SU-DHL-6 (cell line): ENCODE results near the gene CARMIL1.

Source experiments
- H2AFZ ChIP-seq: fragments of 200-600 bp; sonication (generic); 2 replicates; pipeline ENCODE4 v1.6.1; 2014; ENCODE audit warnings: low read depth, mild to moderate bottlenecking, moderate library complexity, mixed read lengths, antibody characterized with exemption, low read length; ENCODE audit not compliant: severe bottlenecking
- H3F3A ChIP-seq: fragments of 200-600 bp; shearing (Covaris generic); 2 replicates; pipeline ENCODE4 v1.6.0; 2016; ENCODE audit warnings: antibody characterized with exemption, mild to moderate bottlenecking; ENCODE audit not compliant: insufficient read depth
- H3K27ac ChIP-seq: fragments of 200-600 bp; sonication (generic); 2 replicates; pipeline ENCODE4 v1.5.1; 2016; ENCODE audit warnings: low read depth, mild to moderate bottlenecking, low read length, moderate library complexity, mixed read lengths
- H3K27me3 ChIP-seq: fragments of 200-600 bp; sonication (generic), shearing (Covaris generic); 2 replicates; pipeline ENCODE4 v1.6.0; 2014; ENCODE audit warnings: mild to moderate bottlenecking, low read length
- H3K36me3 ChIP-seq: fragments of 200-600 bp; sonication (generic); 2 replicates; pipeline ENCODE4 v1.6.1; 2014; ENCODE audit warnings: mild to moderate bottlenecking, low read length, mixed read lengths
- H3K4me2 ChIP-seq: fragments of 300-600, 200-600 bp; shearing (Covaris generic), sonication (generic); 2 replicates; pipeline ENCODE4 v1.6.0; 2014; ENCODE audit warnings: low read length, low read depth, mild to moderate bottlenecking; ENCODE audit not compliant: poor library complexity, severe bottlenecking
- H3K4me3 ChIP-seq: fragments of 200-600 bp; sonication (generic); 2 replicates; pipeline ENCODE4 v1.5.1; 2014; ENCODE audit warnings: antibody characterized with exemption, low read length, mild to moderate bottlenecking, mixed read lengths; ENCODE audit not compliant: insufficient read depth, poor library complexity, severe bottlenecking
- H3K79me2 ChIP-seq: fragments of 200-600 bp; sonication (generic); 2 replicates; pipeline ENCODE4 v1.6.1; 2014; ENCODE audit warnings: mild to moderate bottlenecking, low read length, moderate library complexity; ENCODE audit not compliant: insufficient read depth
- H3K9ac ChIP-seq: fragments of 200-600 bp; sonication (generic); 2 replicates; pipeline ENCODE4 v1.7.0; 2014; ENCODE audit warnings: mild to moderate bottlenecking, low read length
- H3K9me2 ChIP-seq: fragments of 200-600 bp; sonication (generic); replicated peaks from 2 replicates; pipeline ENCODE4 v1.6.1; 2014; ENCODE audit warnings: low read length; ENCODE audit not compliant: insufficient read depth
- H3K9me3 ChIP-seq: fragments of 200-600 bp; sonication (generic); 2 replicates; pipeline ENCODE4 v1.6.1; 2014; ENCODE audit warnings: low read length, mixed read lengths; ENCODE audit not compliant: insufficient read depth
- H4K20me1 ChIP-seq: fragments of 200-600 bp; sonication (generic); 2 replicates; pipeline ENCODE4 v1.6.1; 2014; ENCODE audit warnings: low read depth, mild to moderate bottlenecking, antibody characterized with exemption, low read length, moderate library complexity, mixed read lengths
- CTCF ChIP-seq: fragments of 200-600 bp; sonication (generic); IDR thresholded peaks from one replicate; pipeline ENCODE4 v1.5.1; 2017; ENCODE audit warnings: antibody characterized with exemption, mild to moderate bottlenecking, low read length, moderate library complexity; ENCODE audit not compliant: insufficient read depth, poor library complexity, severe bottlenecking
- EZH2phosphoT487 ChIP-seq: fragments of 200-600 bp; sonication (generic), shearing (Covaris generic); conservative IDR thresholded peaks from 2 replicates; pipeline ENCODE4 v1.6.1; 2018; ENCODE audit warnings: mild to moderate bottlenecking, antibody characterized with exemption, low read length, moderate library complexity, mixed read lengths

Gene CARMIL1

DNA sequence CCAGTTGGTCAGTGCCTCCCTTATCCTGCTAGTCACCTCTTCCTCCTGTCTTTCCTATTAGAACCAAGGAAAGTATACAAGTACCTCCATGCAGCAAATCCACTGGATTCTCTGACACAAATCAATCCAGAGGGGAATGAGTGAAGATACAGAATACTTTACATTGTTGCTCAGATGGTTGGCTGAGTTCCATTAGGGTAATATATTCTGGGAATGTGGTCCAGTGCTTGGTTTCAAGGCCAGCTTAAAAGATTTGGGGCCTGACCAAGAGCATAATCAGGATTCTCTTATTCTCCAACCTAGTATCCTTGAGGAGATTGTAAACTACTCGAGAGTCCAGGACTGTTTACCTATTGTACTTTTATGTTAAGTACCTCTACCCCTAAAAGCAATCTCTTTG, 23.0 kb downstream of the CARMIL1 start:
- Histone ChIP-seq H3K79me2 (peaks cover 71% of the 10 kb centered on the region), H2AFZ (no peak overlapping the region), H3K9ac (no peak overlapping the region), H3K4me3 (no peak overlapping the region), H3K9me3 (no peaks in the 10 kb centered on the region), H4K20me1 (peaks cover 44% of the 10 kb centered on the region), H3K27ac (no peak overlapping the region), H3K4me2 (no peak overlapping the region), H3K27me3 (no peaks in the 10 kb centered on the region), H3F3A (0 out of 2 replicates have a peak, but pooled peaks cover 4% of the 10 kb centered on the region), H3K36me3 (no peaks in the 10 kb centered on the region), H3K9me2 (no peaks in the 10 kb centered on the region)
- TF ChIP-seq EZH2phosphoT487, result no peak
- no peak for TF ChIP-seq CTCF

- H4K20me1 ChIP-seq, result peaks cover 44% of the 10 kb centered on the region
- no peak overlapping the region for H3K27ac ChIP-seq
- H3K9me3 ChIP-seq, result no peaks in the 10 kb centered on the region
- no peak overlapping the region for H3K4me2 ChIP-seq
- H3F3A ChIP-seq, result 0 out of 2 replicates have a peak, but pooled peaks cover 4% of the 10 kb centered on the region
- no peak overlapping the region for H2AFZ ChIP-seq
- TF ChIP-seq CTCF, result no peak
- no peak for TF ChIP-seq EZH2phosphoT487
- no peaks in the 10 kb centered on the region for H3K27me3 ChIP-seq
- H3K4me3 ChIP-seq, result no peak overlapping the region
- H3K79me2 ChIP-seq, result peaks cover 69% of the 10 kb centered on the region
- no peaks in the 10 kb centered on the region for H3K36me3 ChIP-seq
- no peaks in the 10 kb centered on the region for H3K9me2 ChIP-seq
- H3K9ac ChIP-seq, result no peak overlapping the region
Measured at GRCh38 chr6:25302677-25303128, 23.5 kb downstream of the CARMIL1 start.

DNA sequence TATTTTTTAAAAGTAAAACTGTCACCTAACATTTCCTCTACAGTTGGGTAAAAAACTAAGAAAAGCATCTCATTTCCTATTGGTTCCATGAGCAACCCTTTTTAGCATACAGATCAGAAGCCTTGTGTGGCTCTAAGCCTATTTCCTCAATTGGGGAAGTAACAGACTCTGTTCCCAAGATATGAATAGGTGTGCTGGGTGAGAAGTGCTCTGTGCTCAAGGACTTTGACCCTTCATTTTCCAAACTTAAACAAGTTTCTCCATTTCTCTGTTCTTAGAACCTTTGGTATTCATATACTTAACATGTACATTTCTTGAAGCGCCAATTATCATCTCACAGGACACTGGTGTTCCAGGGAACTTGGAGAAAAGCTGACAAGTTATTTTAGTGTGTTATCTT, 24.1 kb downstream of the CARMIL1 start:
- no peaks in the 10 kb centered on the region for H3K9me3 ChIP-seq
- H3K36me3 ChIP-seq, result no peaks in the 10 kb centered on the region
- H2AFZ ChIP-seq, result no peak overlapping the region
- no peaks in the 10 kb centered on the region for H3K27me3 ChIP-seq
- H3K4me2 ChIP-seq, result no peak overlapping the region
- peaks cover 39% of the 10 kb centered on the region for H4K20me1 ChIP-seq
- 0 out of 2 replicates have a peak, but pooled peaks cover 4% of the 10 kb centered on the region for H3F3A ChIP-seq
- no peak overlapping the region for H3K9ac ChIP-seq
- H3K4me3 ChIP-seq, result no peak overlapping the region
- H3K9me2 ChIP-seq, result no peaks in the 10 kb centered on the region
- no peak overlapping the region for H3K27ac ChIP-seq
- no peak for TF ChIP-seq CTCF
- no peak for TF ChIP-seq EZH2phosphoT487
- peaks cover 71% of the 10 kb centered on the region for H3K79me2 ChIP-seq
